ENCODE data around the gene A1BG.

- TF ChIP-seq CTCF (conservative IDR thresholded peaks at IDR 0.05; ENCODE audit: low read depth, low read length), result no peak
- no peak for TF ChIP-seq EZH2phosphoT487 (IDR thresholded peaks at IDR 0.05; ENCODE audit: borderline replicate concordance, low read length)
These were observed 57.2 kb downstream of the A1BG start for GRCh38 chr19:58296104-58296503.

All from PC-3 (cell line).